ENCODE results near the gene NMD3. TPM values are rescaled to one million over a fixed set of nuclear protein-coding genes. Genes with fewer than 3 reads are reported as not detected.
"Not testable (repeated sequence)": the region's sequence is repeated elsewhere in the genome, so short reads cannot be mapped to it uniquely, and the experiment has no call there.

The NMD3 gene
- total and polyA plus RNA-seq, 2 donors from 2014 or later: 24.2 to 55.5 TPM

- FAIRE-seq (no peak), DNase-seq (peak in 3 of 5 donors; percentile 31 to 59 (median 40))
- peak; percentile 4 for TF ChIP-seq CTCF (IDR thresholded peaks at IDR 0.05; ENCODE audit: borderline replicate concordance, extremely low read depth, insufficient read depth)
- no peak overlapping the region for H3K27ac ChIP-seq (ENCODE audit: low read depth in 2 of 2, low read length in 2 of 2)
- H3K27me3 ChIP-seq (ENCODE audit: control insufficient read depth, insufficient read depth, low read length): no peaks in the 10 kb centered on the region
- intact Hi-C loops (cut with DNase I): no loop called here
- H3K9ac ChIP-seq (ENCODE audit: low read length in 3 of 3): no peak overlapping the region
- H3K4me3 ChIP-seq (ENCODE audit: low read length in 3 of 3): no peak overlapping the region
- H3K4me1 ChIP-seq (ENCODE audit: control insufficient read depth in 2 of 3, insufficient read depth in 2 of 3, low read depth in 1 of 3, low read length in 3 of 3): peaks cover 0 to 4% (median 0%) of the 10 kb centered on the region in 3 donors
- no peaks in the 10 kb centered on the region for H3K9me3 ChIP-seq (ENCODE audit: control insufficient read depth in 2 of 3, insufficient read depth in 1 of 3, low read length in 3 of 3)
- H3K36me3 ChIP-seq (ENCODE audit: control insufficient read depth in 2 of 3, insufficient read depth in 3 of 3, low read length in 3 of 3): no peaks in the 10 kb centered on the region
These were observed 53.7 kb downstream of the NMD3 start for GRCh38 chr3:161274691-161275298.

- TF ChIP-seq CTCF (IDR thresholded peaks at IDR 0.05; ENCODE audit: borderline replicate concordance, extremely low read depth, insufficient read depth): no peak
- H3K9me3 ChIP-seq (ENCODE audit: control insufficient read depth in 2 of 3, insufficient read depth in 1 of 3, low read length in 3 of 3): no peaks in the 10 kb centered on the region
- no peak overlapping the region for H3K27ac ChIP-seq (ENCODE audit: low read depth in 2 of 2, low read length in 2 of 2)
- FAIRE-seq (no peak), DNase-seq (no peak)
- intact Hi-C loops (cut with DNase I): no loop called here
- H3K4me1 ChIP-seq (ENCODE audit: control insufficient read depth in 2 of 3, insufficient read depth in 2 of 3, low read depth in 1 of 3, low read length in 3 of 3): peaks cover 0 to 4% (median 0%) of the 10 kb centered on the region in 3 donors
- H3K9ac ChIP-seq (ENCODE audit: low read length in 3 of 3): no peak overlapping the region
- no peaks in the 10 kb centered on the region for H3K36me3 ChIP-seq (ENCODE audit: control insufficient read depth in 2 of 3, insufficient read depth in 3 of 3, low read length in 3 of 3)
- no peaks in the 10 kb centered on the region for H3K27me3 ChIP-seq (ENCODE audit: control insufficient read depth, insufficient read depth, low read length)
- H3K4me3 ChIP-seq (ENCODE audit: low read length in 3 of 3): no peak overlapping the region
These were observed 54.8 kb downstream of the NMD3 start for GRCh38 chr3:161275919-161276318.

- DNase-seq; H3K27me3 ChIP-seq (ENCODE audit: control insufficient read depth, insufficient read depth, low read length); intact Hi-C loops (cut with DNase I); H3K9me3 ChIP-seq (ENCODE audit: control insufficient read depth in 2 of 3, insufficient read depth in 1 of 3, low read length in 3 of 3); H3K27ac ChIP-seq (ENCODE audit: low read depth in 2 of 2, low read length in 2 of 2); H3K36me3 ChIP-seq (ENCODE audit: control insufficient read depth in 2 of 3, insufficient read depth in 3 of 3, low read length in 3 of 3); H3K4me1 ChIP-seq (ENCODE audit: control insufficient read depth in 2 of 3, insufficient read depth in 2 of 3, low read depth in 1 of 3, low read length in 3 of 3); FAIRE-seq; H3K4me3 ChIP-seq (ENCODE audit: low read length in 3 of 3); H3K9ac ChIP-seq (ENCODE audit: low read length in 3 of 3): not testable (repeated sequence)
These were observed 61.3 kb downstream of the NMD3 start for GRCh38 chr3:161282387-161282786.

- H3K27me3 ChIP-seq (ENCODE audit: control insufficient read depth, insufficient read depth, low read length): no peaks in the 10 kb centered on the region
- no peaks in the 10 kb centered on the region for H3K9me3 ChIP-seq (ENCODE audit: control insufficient read depth in 2 of 3, insufficient read depth in 1 of 3, low read length in 3 of 3)
- no peak overlapping the region for H3K9ac ChIP-seq (ENCODE audit: low read length in 3 of 3)
- no peaks in the 10 kb centered on the region for H3K36me3 ChIP-seq (ENCODE audit: control insufficient read depth in 2 of 3, insufficient read depth in 3 of 3, low read length in 3 of 3)
- no peak overlapping the region for H3K27ac ChIP-seq (ENCODE audit: low read depth in 2 of 2, low read length in 2 of 2)
- intact Hi-C loops (cut with DNase I): no loop called here
- H3K4me1 ChIP-seq (ENCODE audit: control insufficient read depth in 2 of 3, insufficient read depth in 2 of 3, low read depth in 1 of 3, low read length in 3 of 3): no peaks in the 10 kb centered on the region
- no peak overlapping the region for H3K4me3 ChIP-seq (ENCODE audit: low read length in 3 of 3)
- no peak for TF ChIP-seq CTCF (IDR thresholded peaks at IDR 0.05; ENCODE audit: borderline replicate concordance, extremely low read depth, insufficient read depth)
- no peak for FAIRE-seq
- no peak for DNase-seq
These were observed 63.9 kb downstream of the NMD3 start for GRCh38 chr3:161284989-161285388.

All from kidney (tissue), 14 donors.